ENCODE results near the gene SART3.

Gene SART3, protein sequence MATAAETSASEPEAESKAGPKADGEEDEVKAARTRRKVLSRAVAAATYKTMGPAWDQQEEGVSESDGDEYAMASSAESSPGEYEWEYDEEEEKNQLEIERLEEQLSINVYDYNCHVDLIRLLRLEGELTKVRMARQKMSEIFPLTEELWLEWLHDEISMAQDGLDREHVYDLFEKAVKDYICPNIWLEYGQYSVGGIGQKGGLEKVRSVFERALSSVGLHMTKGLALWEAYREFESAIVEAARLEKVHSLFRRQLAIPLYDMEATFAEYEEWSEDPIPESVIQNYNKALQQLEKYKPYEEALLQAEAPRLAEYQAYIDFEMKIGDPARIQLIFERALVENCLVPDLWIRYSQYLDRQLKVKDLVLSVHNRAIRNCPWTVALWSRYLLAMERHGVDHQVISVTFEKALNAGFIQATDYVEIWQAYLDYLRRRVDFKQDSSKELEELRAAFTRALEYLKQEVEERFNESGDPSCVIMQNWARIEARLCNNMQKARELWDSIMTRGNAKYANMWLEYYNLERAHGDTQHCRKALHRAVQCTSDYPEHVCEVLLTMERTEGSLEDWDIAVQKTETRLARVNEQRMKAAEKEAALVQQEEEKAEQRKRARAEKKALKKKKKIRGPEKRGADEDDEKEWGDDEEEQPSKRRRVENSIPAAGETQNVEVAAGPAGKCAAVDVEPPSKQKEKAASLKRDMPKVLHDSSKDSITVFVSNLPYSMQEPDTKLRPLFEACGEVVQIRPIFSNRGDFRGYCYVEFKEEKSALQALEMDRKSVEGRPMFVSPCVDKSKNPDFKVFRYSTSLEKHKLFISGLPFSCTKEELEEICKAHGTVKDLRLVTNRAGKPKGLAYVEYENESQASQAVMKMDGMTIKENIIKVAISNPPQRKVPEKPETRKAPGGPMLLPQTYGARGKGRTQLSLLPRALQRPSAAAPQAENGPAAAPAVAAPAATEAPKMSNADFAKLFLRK

DNA sequence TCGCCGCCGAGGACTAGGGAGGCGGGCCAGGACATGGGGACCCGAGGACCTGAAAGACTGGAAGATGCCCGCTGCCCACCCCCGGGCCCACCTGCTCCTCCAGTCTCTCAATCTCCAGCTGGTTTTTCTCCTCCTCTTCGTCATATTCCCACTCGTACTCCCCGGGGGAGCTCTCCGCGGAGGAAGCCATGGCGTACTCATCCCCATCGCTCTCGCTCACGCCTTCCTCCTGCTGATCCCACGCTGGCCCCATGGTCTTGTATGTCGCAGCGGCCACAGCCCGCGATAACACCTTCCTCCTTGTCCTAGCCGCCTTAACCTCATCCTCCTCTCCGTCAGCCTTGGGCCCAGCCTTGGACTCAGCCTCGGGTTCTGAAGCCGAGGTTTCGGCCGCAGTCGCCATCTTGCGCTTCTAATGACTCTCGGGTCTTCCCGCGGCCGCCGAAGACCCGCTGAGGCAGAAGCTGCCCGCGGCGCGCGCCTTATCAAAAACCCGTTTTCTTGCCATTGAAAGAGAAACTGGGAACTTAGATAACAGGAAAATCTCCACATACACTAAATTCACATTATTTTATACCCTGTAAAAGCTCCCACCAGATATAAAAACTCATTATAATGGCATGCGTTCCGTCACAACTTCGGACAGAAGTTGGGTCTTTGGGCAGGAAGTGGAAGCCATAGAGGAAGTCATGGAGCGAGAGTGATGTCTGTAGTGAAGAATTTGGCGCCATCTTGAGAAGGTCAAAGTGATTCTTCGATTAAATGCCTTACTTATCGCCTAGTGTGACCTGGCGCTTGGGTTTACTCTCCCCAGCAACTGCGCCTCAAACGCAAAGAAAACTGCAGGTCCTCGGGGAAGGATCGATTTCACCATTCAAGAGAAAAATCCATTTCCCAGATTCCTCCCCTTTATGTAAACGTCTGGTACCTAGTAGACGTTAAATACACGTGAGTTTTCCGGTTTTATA is at the start of gene SART3:
TSS of gene SART3 (minus strand) at position 422 of the 968 bp plus-strand sequence. CDS start at position 403, 19 bp downstream.
- peak; percentile 96 for DNase-seq

DNA sequence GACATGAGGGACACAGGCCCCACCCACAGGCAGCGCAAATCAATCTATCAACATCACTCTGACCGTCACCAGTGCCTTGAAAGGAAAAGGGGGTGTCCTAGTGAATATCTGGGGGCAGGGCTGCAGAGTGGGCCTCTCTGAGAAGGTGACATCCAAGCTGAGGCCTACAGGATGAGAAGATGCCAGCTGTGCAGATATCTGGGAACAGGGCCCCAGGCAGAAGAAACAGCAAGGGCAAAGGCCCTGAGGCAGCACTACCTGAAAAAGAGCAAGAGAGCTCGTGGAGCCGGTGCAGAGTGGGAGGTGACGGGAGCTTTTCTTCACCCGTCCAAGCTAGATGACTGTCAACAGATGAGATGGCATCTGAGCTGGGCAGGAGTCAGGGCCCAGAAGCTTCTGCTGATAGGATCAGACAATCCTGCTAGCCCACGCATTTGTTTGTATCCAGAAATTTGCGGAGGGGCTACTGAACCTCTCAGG is 49.4 kb upstream of the SART3 start:
- DNase-seq: no peak

DNA sequence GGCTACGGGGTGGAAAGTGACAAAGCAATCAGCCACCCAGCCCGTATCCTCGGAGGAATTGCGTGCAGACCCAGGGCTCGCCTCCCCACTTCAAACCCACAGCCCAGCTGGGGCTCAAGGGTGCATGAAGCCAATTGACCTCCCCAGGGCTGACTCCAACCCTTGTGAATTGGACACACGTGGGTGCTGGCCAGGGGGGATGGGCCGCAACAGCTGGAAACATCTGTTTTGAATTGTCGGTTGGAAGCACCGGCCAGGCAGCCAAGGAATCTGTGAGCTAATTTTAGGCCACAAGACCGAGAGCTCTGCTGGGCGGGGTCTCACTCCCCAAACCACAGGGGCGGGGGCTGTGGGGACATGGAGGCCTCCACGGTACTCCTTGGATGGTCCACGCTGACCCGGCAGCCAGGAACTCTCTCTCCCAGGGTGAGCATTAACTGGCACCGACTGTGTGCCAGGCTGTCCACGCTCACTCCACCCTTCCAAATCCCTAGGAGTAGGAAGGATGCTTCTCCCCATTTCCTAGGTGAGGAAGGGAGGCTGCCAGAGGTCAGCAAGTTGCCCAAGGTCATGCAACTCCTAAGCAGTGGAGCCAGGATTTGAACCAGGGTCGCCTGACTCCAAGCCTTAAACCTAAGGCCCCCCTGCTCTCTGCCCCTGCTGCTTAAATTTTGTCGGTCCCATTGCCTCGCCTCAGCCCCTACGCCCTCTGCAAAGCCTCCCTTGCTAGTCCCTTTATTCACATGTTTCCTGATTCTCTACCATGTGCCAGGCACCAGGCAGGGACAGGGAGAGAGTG is 48.8 kb upstream of the SART3 start:
- no peak for DNase-seq

DNA sequence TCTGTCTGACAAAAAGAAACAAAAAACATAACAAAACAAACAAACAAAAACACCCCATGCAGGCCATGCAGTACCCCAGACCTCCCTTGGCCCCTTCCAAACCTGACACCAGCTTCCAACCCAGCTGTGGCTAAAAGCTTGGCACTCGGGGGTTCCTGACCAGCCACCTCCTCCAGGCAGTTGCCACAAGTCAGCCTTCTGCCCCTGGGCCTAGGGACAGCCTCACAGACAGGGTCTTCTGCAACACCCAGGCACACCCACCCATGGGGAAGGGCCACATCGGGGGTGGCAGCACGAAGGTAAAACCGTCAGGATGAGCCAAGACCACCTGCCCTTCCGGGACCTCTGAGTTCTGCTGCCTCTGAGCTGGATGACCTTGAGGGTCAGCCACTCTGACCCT is 47.6 kb upstream of the SART3 start:
- no peak for DNase-seq

DNA sequence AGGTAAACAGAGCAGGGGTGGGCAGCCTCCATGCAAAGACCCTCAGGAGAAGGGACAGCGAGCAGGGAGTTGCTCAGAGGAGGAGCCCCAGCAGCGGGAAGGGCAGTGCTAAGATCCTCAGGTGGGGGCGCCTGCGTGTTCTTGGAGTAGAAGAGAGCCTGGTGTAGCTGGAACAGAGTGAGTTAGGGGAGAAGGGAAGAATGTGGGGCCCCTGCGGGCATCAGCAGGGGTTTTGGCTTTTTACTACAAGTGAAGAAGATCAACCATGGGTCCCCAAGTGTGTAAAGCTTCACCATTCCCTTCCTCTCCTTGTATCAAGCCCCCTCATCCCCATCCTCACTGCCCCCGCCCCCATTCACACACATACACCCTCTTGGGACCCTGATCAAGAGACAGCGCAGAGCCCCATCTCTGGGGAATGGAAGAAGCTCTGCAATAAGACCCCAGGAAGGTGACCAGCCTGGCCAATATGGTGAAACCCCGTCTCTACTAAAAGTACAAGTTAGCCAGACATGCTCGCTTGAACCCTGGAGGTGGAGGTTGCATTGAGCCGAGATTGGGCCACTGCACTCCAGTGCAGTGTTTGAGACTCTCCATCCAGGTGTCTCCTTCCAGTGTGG is 47.1 kb upstream of the SART3 start:
- no peak for DNase-seq

DNA sequence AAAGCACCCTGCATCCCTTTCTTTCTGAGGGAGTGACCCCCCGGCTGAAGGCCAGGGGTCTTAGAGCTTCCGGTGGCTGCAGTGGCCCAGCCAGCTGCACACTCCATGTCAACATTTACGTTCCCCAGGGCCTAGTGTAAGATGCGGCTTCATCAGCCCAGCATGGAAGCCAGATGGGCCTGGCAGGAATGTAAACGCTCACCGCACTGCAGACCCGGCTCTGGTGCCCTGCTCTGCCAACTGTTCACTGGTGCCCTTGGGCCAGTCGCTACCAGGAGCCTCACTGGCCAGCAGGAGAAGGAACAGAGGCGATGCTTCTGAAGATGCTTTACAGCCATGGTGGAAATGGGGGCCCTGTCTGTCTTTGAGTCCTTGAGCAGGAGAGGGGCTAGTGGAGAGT is 45.5 kb upstream of the SART3 start:
- no peak for DNase-seq

DNA sequence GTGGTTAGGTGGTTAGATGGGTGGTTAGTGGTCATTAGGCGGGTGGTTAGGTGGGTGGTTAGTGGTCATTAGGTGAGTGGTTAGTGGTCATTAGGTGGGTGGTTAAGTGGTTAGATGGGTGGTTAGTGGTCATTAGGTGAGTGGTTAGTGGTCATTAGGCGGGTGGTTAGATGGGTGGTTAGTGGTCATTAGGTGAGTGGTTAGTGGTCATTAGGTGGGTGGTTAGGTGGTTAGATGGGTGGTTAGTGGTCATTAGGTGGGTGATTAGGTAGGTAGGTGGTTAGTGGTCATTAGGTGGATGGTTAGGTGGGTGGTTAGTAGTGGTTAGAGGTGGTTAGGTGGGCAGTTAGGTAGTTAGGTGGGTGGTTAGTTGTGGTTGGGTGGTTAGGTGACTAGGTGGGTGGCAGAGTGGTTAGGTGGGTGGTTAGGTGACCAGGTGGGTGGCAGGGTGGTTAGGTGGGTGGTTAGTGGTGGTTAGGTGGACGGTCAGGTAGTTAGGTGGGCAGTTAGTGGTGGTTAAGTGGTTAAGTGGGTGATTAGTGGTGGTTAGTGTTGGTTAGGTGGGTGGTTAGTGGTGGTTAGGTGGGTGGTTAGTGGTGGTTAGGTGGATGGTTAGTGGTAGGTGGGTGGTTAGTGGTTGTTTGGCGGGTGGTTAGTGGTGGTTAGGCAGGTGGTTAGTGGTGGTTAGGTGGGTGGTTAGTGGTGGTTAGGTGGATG is 44.9 kb upstream of the SART3 start:
- no peak for DNase-seq

DNA sequence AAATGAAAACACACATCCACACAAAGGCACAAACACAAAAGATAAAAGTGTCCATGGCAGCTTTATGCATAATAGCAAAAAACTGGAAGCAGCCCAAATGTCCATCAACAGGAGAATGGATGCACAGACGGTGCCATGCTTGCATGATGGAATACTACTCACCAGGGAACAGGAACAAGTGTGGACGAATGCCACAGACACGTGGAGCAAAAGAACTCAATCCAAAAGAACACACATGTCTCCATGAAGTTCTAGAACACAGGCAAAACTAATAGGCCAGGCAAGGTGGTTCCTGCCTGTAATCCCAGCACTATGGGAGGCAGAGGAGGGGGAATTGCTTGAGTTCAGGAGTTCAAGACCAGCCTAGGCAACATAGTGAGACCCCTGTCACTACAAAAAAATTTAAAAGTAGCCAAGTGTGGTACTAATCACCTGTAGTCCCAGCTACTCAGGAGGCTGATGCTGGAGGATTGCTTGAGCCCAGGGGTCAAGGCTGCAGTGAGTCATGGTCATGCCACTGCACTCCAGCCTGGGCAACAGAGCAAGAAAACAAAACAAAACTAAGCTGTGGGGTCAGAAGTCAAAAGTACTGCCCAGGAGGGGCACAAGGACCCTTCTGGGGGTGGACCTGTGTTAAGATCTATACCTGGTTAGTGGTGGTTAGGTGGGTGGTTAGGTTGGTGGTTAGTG is 44.2 kb upstream of the SART3 start:
- no peak for DNase-seq

DNA sequence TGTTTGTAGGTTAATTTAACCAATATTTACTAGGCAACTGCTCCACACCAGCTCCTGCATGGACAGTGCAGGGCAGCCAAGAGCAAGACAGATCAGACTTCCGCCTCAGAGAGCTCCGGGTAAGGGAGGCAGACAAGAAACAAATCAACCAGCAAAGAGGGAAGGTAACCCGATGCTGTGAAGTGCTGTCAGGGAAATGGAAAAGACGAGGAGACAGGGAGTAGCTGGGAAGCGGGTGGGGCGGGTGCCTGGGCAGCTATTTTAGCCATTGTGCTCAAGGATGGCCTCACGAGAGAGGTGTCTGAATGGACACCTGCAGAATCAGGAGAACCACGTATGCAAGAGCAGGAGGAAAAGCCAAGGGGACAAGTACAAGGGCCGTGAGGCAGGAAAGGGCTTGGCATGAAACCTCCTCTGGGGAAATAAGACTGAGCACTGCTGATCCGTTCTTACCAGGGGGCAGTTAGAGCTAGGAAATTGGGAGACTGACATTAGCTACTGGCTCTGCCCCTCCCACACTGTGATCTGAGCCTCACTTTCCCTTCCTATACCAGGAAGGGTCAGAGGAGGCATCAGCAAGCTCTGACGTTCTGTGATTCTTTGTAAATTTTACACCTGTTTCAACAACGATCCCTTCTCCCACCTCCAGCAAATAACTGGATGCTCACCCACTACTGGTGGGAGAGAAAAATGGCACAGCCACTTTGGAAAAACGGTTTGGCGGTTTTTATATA is 43.4 kb upstream of the SART3 start:
- DNase-seq: peak; percentile 34

DNA sequence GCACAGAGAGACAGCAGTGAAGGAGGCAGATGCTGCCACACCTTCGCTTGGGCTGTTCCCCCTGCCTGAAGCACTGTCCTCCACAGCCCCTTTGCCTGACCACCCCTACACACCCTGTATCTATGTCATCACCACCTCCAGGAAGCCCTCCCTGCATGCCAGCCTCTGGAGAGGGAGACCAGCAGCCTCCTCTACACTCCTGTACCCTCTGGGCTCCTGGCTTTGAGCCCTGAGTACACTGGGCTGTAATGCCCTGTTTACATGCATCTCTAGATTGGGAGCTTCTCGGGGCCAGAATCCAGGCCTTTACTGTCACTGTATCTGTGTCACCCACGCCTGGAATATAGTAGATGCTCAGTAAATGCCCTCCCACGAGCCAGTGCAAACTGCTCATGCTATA is 42.8 kb upstream of the SART3 start:
- no peak for DNase-seq

DNA sequence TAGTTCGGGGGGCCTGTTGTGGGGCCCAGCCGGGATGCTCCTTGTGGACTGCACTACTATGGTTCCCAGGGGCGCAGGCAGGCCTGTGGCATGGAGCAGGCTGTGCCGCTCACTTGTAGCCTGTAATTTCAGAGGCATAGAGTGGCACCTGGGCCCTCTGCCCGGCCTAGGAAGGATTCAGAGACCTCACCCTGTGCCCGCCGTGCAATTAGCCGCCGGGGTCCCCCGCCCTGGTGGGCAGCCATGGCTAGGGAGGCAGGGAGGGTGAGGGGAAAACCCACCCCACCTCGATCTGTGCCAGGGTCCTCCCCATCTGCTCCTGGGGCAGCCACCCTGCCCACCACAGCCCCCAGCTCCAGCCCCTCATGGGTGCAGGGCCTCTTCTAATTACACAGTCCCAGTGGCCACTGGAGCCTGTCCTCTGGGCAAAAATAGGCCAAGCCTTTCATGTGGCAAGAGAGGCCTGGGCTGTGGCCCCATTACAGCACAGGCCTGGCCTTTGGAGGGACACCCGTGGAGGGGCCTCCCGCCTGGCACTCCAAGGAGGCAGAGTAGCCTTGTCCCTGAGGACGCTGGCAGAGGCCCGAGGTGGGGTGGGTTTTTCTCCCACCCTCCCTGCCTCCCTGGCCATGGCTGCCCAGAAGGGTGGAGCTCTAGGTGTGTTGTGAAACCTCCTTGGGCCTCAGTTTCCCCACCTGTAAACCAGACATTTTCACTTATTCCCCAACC is 42.2 kb upstream of the SART3 start:
- no peak for DNase-seq

DNA sequence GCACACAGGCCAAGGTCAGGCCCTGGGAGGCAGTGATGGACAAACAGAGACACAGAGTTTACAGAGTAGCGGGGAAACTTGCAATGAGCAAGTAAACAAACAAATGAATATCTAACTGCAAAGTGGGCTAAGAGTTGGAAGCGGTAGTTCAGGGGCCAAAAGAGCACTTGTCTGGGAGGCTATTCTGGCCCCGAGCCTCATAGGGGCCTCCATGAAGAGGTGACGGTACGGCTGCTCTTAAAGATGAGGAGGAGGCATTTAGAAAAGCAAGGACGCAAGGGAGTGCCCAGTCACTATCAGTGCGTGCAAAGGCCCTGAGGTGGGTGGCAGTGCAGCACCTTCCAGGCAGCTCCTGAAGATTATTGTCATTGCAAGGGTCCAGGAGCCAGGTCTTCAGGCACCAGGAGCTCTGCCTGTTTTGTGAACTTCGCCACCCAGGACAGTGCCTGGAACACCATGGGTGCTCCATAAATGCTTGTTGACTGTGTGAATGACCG is 41.3 kb upstream of the SART3 start:
- no peak for DNase-seq

DNA sequence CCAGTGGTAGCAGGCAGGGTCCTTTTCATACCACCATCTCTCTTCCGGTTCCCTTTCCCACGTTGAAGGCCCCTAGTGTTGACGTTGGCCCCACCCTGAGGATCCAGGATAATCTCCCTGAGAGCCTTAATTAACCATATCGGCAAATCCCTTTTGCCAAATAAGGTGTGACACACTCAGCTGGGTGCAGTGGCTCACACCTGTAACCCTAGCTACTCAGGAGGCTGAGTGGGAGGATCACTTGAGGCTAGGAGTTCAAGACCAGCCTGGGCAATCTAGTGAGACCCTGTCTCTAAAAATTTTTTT is 39.7 kb upstream of the SART3 start:
- no peak for DNase-seq

DNA sequence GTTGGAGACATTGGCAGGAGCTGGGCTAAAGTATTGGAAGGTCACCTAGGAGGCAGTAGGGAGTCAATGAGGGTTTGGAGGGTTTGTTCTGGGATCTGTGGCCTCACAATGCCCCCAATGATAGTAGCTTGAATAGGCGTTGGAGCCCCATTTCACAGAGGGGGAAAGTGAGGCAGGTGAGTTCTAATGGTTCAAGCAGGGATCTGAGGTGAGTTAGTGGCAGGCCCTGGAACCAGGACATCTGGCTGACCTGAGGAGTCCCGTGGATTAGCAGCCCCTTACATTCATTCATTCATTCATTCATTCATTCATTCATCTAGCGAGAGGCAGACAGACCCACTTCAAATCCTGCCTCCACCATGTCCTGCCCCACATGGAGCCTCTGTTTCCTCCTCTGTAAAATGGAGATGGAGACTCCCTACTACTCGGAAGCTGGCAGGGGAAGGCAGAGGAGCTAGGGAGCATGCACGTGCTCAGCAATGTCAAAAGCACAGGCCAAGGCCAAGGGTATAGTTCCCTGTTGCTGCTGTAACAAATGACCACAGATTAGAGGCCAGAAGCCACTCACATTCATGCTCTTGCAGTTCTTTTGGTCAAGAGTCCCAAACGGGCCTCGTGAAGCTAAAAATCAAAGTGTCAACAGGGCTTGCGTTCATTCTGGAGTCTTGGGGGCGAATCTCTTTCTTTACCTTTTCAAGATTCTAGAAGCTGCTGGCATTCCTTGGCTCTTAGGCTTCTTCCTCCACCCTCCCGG is 39.2 kb upstream of the SART3 start:
- no peak for DNase-seq

DNA sequence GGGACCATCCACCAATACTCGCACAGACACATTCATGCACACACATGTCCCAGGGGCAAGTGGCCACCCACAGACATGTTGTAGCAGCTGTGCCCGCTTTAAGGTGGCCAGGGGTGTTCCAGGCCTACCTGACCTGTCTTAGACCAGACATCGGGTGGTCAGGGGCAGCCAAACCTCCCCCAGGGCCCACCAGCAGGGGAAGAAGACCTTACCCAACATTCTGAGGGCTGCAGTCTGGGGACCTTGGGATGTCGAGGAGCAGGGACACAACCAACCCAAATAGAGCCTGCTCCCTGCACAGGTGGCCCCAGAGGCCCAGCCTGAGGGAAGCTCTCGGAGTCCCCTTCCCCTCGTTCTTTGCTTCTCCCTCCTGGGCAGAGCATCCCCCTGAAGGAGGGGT is 38.6 kb upstream of the SART3 start:
- no peak for DNase-seq

DNA sequence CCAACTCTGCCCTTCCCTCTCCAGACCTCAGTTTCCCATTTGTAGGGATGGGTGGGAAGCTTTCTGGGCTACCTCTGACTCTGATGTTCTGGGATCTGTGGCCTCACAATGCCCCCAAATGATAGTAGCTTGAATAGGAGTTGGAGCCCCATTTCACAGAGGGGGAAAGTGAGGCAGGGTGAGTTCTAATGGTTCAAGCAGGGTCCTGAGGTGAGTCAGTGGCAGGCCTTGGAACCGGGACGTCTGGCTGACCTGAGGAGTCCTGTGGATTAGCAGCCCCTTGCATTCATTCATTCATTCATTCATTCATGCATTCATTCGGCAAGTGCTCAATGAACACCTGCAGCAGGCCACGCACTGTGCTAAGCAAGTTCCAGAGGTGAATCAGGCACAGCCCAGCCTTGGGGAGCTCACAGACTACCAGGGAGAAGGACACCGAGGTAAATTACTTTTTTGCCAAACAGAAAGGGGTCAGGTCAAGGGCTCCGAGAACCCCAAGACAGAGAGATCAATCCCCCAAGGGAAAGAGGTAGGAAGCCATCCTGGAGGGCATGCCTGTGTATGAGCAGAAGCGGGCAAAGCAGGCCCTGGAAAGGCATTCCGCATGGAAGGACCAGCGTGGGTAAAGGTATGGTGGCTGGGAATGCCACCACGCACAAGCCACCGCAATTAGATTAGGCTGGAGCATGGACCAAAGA is 37.7 kb upstream of the SART3 start:
- no peak for DNase-seq
